Brain microvascular endothelial cell (primary cell): ENCODE results near the gene ATG5.

Experiments used
- DNase-seq: peaks from one replicate; pipeline ENCODE4 v3.0.0-alpha.2; 2020
- H3K27ac ChIP-seq: fragments of 250-450 bp; sonication (Bioruptor Pico); 2 replicates; pipeline ENCODE4 v1.5.1; 2020; ENCODE audit warnings: mild to moderate bottlenecking, moderate library complexity
- H3K27me3 ChIP-seq: fragments of 250-450 bp; sonication (Bioruptor Pico); replicated peaks from 2 replicates; pipeline ENCODE4 v1.5.1; 2020; ENCODE audit warnings: mild to moderate bottlenecking
- H3K36me3 ChIP-seq: fragments of 250-450 bp; sonication (Bioruptor Pico); replicated peaks from 2 replicates; pipeline ENCODE4 v1.5.1; 2020; ENCODE audit warnings: mild to moderate bottlenecking
- H3K4me3 ChIP-seq: 2 replicates; pipeline ENCODE4 v1.5.1; 2011; ENCODE audit warnings: low read depth, mild to moderate bottlenecking, control low read depth, low read length, moderate library complexity
- in situ Hi-C: cut with HindIII; loops from 2 replicates; pipeline ENCODE4 v1.10.0; 2017; ENCODE audit warnings: low sequenced_read_pairs, low pct_ligation_motif_present
- TF ChIP-seq, protein P1 (sequence below): IDR thresholded peaks from 2 replicates; pipeline ENCODE4 v1.5.1; 2011; ENCODE audit warnings: low read depth, mild to moderate bottlenecking, moderate library complexity, low read length, control low read depth, inconsistent platforms; ENCODE audit errors: missing control alignments

Gene ATG5

DNA sequence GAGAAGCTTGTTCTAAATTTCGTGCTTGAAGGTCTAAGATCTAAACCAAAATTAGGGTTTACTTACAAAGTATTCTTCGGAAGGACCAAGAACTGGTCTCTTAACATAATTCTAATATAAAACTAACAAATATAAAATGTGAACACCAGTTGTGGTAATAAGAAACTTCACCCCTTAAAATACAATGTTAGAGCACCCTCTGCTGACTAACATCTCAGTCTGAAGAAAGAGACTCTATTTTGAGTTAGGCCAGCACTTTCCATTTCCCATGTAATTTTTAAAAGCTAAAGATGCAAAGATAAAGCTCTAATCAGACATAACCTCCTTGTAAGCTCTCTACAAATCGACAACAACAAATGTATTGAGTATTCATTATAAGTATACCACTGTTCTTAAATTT lies 24.6 kb downstream of the ATG5 start:
- in situ Hi-C loops: no loop called here
- Histone ChIP-seq H3K27ac (no peak overlapping the region), H3K4me3 (no peak overlapping the region), H3K36me3 (no peaks in the 10 kb centered on the region), H3K27me3 (no peaks in the 10 kb centered on the region)
- no peak for DNase-seq
- TF ChIP-seq, protein P1, sequence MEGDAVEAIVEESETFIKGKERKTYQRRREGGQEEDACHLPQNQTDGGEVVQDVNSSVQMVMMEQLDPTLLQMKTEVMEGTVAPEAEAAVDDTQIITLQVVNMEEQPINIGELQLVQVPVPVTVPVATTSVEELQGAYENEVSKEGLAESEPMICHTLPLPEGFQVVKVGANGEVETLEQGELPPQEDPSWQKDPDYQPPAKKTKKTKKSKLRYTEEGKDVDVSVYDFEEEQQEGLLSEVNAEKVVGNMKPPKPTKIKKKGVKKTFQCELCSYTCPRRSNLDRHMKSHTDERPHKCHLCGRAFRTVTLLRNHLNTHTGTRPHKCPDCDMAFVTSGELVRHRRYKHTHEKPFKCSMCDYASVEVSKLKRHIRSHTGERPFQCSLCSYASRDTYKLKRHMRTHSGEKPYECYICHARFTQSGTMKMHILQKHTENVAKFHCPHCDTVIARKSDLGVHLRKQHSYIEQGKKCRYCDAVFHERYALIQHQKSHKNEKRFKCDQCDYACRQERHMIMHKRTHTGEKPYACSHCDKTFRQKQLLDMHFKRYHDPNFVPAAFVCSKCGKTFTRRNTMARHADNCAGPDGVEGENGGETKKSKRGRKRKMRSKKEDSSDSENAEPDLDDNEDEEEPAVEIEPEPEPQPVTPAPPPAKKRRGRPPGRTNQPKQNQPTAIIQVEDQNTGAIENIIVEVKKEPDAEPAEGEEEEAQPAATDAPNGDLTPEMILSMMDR: peak; percentile 51

DNA sequence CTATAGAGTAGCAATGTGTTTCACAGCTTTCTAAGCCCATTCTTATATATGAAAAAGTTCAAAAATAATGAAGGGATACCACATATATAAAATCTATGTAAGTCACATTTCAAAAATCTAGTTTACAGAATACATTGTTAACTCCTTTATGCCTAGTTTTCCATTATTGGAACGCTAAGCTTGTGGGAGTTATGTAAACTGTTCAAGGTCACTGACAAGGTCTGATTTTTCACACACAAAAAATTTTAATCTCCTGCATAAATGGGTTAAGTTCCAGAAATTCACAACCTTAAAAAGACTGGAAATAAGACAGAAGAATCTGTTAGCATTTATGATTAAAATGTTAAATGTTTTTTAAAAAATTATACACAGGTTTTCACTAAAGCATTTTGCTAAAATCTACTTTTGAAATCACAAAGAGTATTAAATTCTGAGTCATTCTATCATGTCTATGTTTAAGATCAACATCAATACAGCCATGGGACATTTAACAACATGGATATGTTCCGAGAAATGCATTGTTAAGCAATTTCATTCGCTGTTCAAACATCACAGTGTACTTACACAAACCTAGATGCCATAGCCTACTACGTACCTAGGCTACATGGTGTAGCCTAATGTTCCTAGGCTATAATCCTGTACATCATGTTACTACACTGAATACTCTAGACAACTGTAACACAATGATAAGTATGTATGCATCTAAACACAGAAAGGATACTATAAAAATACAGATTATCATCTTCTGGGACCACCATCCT lies 25.4 kb downstream of the ATG5 start:
- no peaks in the 10 kb centered on the region for H3K36me3 ChIP-seq
- no peak overlapping the region for H3K4me3 ChIP-seq
- in situ Hi-C loops: no loop called here
- DNase-seq: no peak
- no peak overlapping the region for H3K27ac ChIP-seq
- TF ChIP-seq, protein P1: no peak
- no peaks in the 10 kb centered on the region for H3K27me3 ChIP-seq

DNA sequence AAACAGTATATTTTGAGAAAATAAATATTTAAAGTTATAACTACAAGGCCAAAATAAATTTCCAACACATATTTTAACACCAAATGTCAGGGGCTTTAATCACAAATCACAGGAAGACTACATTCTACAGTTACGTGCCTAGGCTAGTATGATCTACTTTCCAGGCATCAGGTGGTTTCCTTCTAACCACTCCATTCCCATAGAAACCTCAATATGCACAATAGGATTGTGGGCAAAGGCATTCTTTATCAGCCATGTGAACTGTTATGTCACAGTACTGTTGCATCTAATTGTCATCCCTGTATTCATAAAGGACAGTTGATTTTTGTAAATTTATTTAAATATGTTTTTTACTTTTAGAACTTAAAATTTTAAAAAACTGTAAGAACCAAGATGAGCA lies 32.4 kb downstream of the ATG5 start:
- TF ChIP-seq, protein P1: no peak
- Histone ChIP-seq H3K27me3 (no peaks in the 10 kb centered on the region), H3K27ac (no peak overlapping the region), H3K4me3 (no peak overlapping the region), H3K36me3 (peaks cover 17% of the 10 kb centered on the region)
- in situ Hi-C loops: no loop called here
- DNase-seq: no peak

DNA sequence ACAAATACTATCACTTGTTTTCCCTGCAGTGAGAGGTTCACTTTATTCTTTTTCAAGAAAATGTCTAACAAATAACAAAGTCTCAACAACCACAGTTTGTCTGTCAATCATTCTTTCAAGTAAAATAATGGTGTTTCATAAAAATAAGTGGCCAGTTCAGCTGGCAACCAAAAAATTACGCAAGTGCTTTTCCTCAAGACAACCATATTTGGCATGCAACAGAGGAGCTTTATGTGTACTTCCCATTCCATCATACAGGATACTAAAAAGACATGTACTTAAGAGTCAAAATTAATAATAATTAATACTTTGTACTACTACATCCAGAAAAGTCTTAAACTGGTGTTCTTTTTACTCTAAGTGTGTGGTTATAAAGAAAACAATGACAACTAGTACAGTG lies 34.6 kb downstream of the ATG5 start:
- no peak for DNase-seq
- in situ Hi-C loops: no loop called here
- TF ChIP-seq, protein P1: no peak
- Histone ChIP-seq H3K36me3 (peaks cover 17% of the 10 kb centered on the region), H3K27ac (no peak overlapping the region), H3K27me3 (no peaks in the 10 kb centered on the region), H3K4me3 (no peak overlapping the region)

DNA sequence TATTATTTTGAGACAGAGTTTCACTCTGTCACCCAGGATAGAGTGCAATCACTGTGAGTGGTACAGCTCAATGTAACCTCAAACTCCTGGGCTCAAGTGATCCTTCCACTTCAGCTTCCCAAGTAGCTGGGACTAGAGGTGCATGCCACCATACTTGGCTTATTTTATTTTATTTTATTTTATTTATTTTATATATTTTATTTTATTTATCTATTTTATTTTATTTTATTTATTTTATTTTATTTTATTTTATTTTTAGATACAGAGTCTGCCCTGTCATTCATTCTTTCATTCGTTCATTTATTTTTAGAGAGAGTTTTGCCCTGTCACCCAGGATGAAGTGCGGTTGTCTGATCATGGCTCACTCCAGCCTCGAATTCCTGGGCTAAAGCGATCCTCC lies 35.5 kb downstream of the ATG5 start:
- H3K4me3 ChIP-seq: no peak overlapping the region
- peaks cover 17% of the 10 kb centered on the region for H3K36me3 ChIP-seq
- H3K27me3 ChIP-seq: no peaks in the 10 kb centered on the region
- no peak overlapping the region for H3K27ac ChIP-seq
- no peak for DNase-seq
- in situ Hi-C loops: no loop called here
- TF ChIP-seq, protein P1: no peak

DNA sequence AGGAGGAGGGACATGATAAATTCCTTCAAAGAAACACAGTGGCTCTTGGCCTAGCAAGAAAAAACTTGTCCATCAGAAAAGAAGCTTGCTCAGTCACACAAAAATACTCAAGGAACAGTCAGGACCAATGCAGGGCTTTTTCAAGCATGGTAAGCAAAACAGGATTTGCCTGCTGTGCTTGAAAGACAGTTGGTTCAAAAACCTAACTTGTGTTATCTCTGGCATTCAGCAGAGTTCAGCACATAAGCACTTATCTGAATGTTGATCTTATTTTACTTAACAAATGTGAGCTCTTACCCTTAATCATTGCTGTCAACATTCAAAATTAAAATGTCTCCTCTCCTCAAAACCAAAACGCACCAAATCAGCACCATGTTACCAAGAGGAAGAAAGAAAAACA lies 38.3 kb downstream of the ATG5 start:
- Histone ChIP-seq H3K27ac (no peak overlapping the region), H3K27me3 (no peaks in the 10 kb centered on the region), H3K36me3 (peaks cover 16% of the 10 kb centered on the region), H3K4me3 (no peak overlapping the region)
- DNase-seq: no peak
- TF ChIP-seq, protein P1: no peak
- in situ Hi-C loops: no loop called here
